B cell (primary cell): Measurements from ENCODE around the gene ZNF18. TPM values are rescaled to one million over a fixed set of nuclear protein-coding genes. Genes with fewer than 3 reads are reported as not detected.
A peak's percentile ranks its signal among the peaks of the same experiment; 100 is the strongest.

Source experiments
- ATAC-seq: fragments of 200-7000 bp; cut with Tn5 transposase; one replicate; pipeline ENCODE4 v1.10.0; 2021; ENCODE audit warnings: low read depth, mild to moderate bottlenecking, moderate number of reproducible peaks, moderate library complexity
- CTCF ChIA-PET: fragments of 350-600 bp; sonication (Branson Sonifier 250); formaldehyde crosslinking; loops from one replicate; lab custom pipeline; 2021; ENCODE audit warnings: antibody characterized with exemption, inconsistent platforms; lab: Charles Lee
- POLR2A ChIA-PET: fragments of 350-600 bp; sonication (Branson Sonifier 250); formaldehyde crosslinking; loops from one replicate; lab custom pipeline; 2021; ENCODE audit warnings: antibody characterized with exemption; lab: Charles Lee
- DNase-seq: peaks from one replicate; pipeline ENCODE4 v3.0.0; 2013
- H2AFZ ChIP-seq: 2 replicates; pipeline ENCODE4 v1.6.1; 2012; ENCODE audit warnings: mild to moderate bottlenecking, low read depth, low read length; ENCODE audit not compliant: insufficient read depth, poor library complexity, severe bottlenecking
- H3K27ac ChIP-seq, 2 donors: 1 replicate in 1 of 2; 2 replicates in 1 of 2; pipeline ENCODE4 v1.5.1; 2012 to 2013; ENCODE audit warnings: low read length in 2 of 2, mild to moderate bottlenecking in 2 of 2, moderate library complexity in 1 of 2
- H3K27me3 ChIP-seq, 4 experiments: fragments of 200-600 bp in 1 of 4; sonication (generic) in 1 of 4; replicated peaks in 1 of 4; 1 replicate in 2 of 4; 2 replicates in 2 of 4; pipeline versions ENCODE4 v1.6.1 to v1.7.0; 2013 to 2016; ENCODE audit warnings: low read length in 3 of 4, mild to moderate bottlenecking in 2 of 4, mixed read lengths in 1 of 4, moderate library complexity in 1 of 4; ENCODE audit not compliant: insufficient read depth in 4 of 4, control insufficient read depth in 3 of 4; ENCODE audit errors: control extremely low read depth in 1 of 4
- H3K36me3 ChIP-seq, 2 experiments: replicated peaks in 1 of 2; 1 replicate in 1 of 2; 2 replicates in 1 of 2; pipeline versions ENCODE4 v1.6.1 to v1.7.1; 2013; ENCODE audit warnings: low read length in 1 of 2; ENCODE audit not compliant: insufficient read depth in 2 of 2, control insufficient read depth in 1 of 2; ENCODE audit errors: control extremely low read depth in 1 of 2, extremely low read depth in 1 of 2
- H3K4me1 ChIP-seq, 2 donors: fragments of 200-600 bp in 1 of 2; sonication (generic) in 1 of 2; 1 replicate in 1 of 2; 2 replicates in 1 of 2; pipeline versions ENCODE4 v1.5.1 to v1.6.1; 2013 to 2017; ENCODE audit warnings: low read length in 2 of 2; ENCODE audit not compliant: control insufficient read depth in 2 of 2, insufficient read depth in 2 of 2
- H3K4me2 ChIP-seq: replicated peaks from 2 replicates; pipeline ENCODE3; 2012; ENCODE audit warnings: mild to moderate bottlenecking, low read depth, low read length; ENCODE audit not compliant: poor library complexity, severe bottlenecking
- H3K4me3 ChIP-seq, 5 experiments: fragments of 200-600 bp in 1 of 5; sonication (generic) in 1 of 5; 1 replicate in 3 of 5; 2 replicates in 2 of 5; pipeline versions ENCODE4 v1.5.1 to v1.7.0; 2011 to 2016; ENCODE audit warnings: low read length in 4 of 5, mild to moderate bottlenecking in 4 of 5, low read depth in 2 of 5, control low read depth in 1 of 5, moderate library complexity in 1 of 5; ENCODE audit not compliant: insufficient read depth in 1 of 5; ENCODE audit errors: control extremely low read depth in 1 of 5, extremely low read depth in 1 of 5
- H3K79me2 ChIP-seq: fragments of 200-600 bp; sonication (generic); one replicate; pipeline ENCODE4 v1.6.0; 2016; ENCODE audit warnings: low read length; ENCODE audit not compliant: control insufficient read depth, insufficient read depth
- H3K9ac ChIP-seq: fragments of 200-600 bp; sonication (generic); 2 replicates; pipeline ENCODE4 v1.6.1; 2017; ENCODE audit warnings: mild to moderate bottlenecking, low read length, moderate library complexity
- H3K9me3 ChIP-seq, 3 donors: one replicate each; pipeline versions ENCODE4 v1.6.1 to v1.7.1; 2013; ENCODE audit warnings: low read length in 2 of 3; ENCODE audit not compliant: control insufficient read depth in 2 of 3, insufficient read depth in 1 of 3; ENCODE audit errors: control extremely low read depth in 1 of 3
- H4K20me1 ChIP-seq: 2 replicates; pipeline ENCODE4 v1.6.0; 2012; ENCODE audit warnings: mild to moderate bottlenecking, low read length; ENCODE audit not compliant: insufficient read depth, control insufficient read depth, poor library complexity, severe bottlenecking
- H3K27ac Mint-ChIP-seq: one replicate; pipeline ENCODE4 v1.8.0; 2021; ENCODE audit warnings: mixed read lengths
- H3K27me3 Mint-ChIP-seq: one replicate; pipeline ENCODE4 v1.8.0; 2021; ENCODE audit warnings: mixed read lengths
- H3K4me1 Mint-ChIP-seq: one replicate; pipeline ENCODE4 v1.8.0; 2021; ENCODE audit warnings: mixed read lengths
- H3K4me3 Mint-ChIP-seq: one replicate; pipeline ENCODE4 v1.8.0; 2021; ENCODE audit warnings: mixed read lengths
- H3K9me3 Mint-ChIP-seq: one replicate; pipeline ENCODE4 v1.8.0; 2022; ENCODE audit warnings: mixed read lengths; ENCODE audit not compliant: insufficient read depth
- EZH2 ChIP-seq: IDR thresholded peaks from 2 replicates; pipeline ENCODE4 v1.6.1; 2012; ENCODE audit warnings: borderline replicate concordance, low read depth, mild to moderate bottlenecking, moderate library complexity, low read length; ENCODE audit not compliant: insufficient read depth, poor library complexity, severe bottlenecking
- WGBS: methylation state at CpG from one replicate; pipeline ENCODE4 v1.1.5; 2013; ENCODE audit warnings: missing lambda C conversion rate; ENCODE audit not compliant: insufficient coverage; 5-methylcytosine and 5-hydroxymethylcytosine counted together
- intact Hi-C: fragments of 100-400 bp; cut with micrococcal nuclease; formaldehyde crosslinking; loops from one replicate; pipeline ENCODE4 v1.10.0; 2022
- polyA plus RNA-seq: library from polyadenylated mRNA; depleted of rRNA; stranded (reverse); fragments of >200 nt; gene quantifications from 2 replicates; pipeline ENCODE4 v1.2.3, GENCODE V29; 2012
- total RNA-seq, 2 donors: library from RNA; stranded (reverse); fragments of 120-200 nt in 1 of 2; gene quantifications; 1 replicate in 1 of 2; 2 replicates in 1 of 2; pipeline versions ENCODE4 v1.2.3 to v1.2.4, GENCODE V29; 2013 to 2022
- TF ChIP-seq, protein P1 (sequence below): fragments of 200-600 bp; IDR thresholded peaks from one replicate; pipeline ENCODE4 v1.8.0; 2022; ENCODE audit warnings: antibody characterized with exemption, mild to moderate bottlenecking

The ZNF18 gene
- total and polyA plus RNA-seq, 2 donors (not counting 1 experiment from before 2014, with no cell fraction given), result 8.9 to 10.5 TPM

DNA sequence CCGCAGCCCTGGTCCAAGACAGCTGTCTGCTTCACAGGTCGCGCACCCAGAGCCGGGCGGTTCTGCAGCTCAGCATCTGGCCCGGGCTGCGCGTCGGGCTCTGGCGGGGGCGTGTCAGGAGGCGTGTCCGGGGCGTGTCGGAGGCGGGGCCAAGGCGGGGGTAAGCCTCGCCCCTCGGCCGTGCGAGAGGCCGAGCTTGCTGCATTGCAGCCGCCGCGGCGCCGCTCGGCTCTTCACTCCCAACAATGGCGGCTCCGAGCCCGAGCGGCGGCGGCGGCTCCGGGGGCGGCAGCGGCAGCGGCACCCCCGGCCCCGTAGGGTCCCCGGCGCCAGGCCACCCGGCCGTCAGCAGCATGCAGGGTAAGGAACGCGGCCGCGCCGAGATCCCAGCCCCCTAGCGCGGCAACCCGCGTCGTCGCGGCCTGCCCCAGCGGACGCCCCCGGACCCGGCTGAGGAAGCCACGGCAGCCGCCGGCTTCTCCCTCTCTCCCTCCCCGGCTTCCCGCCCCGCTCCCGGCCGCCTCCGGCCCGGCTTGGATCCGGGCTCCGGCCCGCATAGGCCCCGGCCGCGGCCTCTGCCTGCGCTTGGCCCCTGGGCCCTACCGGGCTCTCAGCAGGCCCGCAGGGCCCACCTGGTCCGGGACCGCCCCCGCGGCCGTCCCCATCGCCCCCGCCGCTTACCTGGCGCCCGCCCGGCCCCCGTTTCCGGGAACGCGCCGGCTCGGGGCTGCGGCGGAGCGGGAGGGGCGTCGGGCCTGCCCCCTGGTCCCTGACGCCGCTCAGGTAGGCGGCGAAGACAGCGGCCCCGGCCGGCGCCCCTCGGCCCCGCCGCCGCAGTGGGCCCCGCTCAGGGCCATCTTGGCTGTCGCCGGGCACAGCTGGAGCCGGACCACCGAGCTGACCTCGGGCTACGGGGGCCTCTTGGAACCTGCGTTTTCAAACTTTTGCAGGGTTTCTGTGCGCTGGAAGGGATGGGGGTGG, 23.7 kb upstream of the ZNF18 start, which contains the start of gene MAP2K4:
Gene MAP2K4 (plus strand): TSS at position 236 of the 981 bp plus-strand sequence. CDS start 10 bp downstream, at position 246.
- H3K4me1 ChIP-seq, result peaks cover 14 to 15% of the 10 kb centered on the region in 2 donors
- peak; percentile 96 for DNase-seq
- POLR2A ChIA-PET, result interaction anchor here (2.0 kb wide), 1 partner anchor 23 kb away, joined by 31 read pairs; the partner anchor contains the start of gene ZNF18
- CTCF ChIA-PET, result interaction anchor here (0.8 to 1.4 kb wide), 3 partner anchors 24 to 1376 kb away, joined by 3 to 21 read pairs (median 3); partner anchors contain the start of gene ZNF18
- peak within 1 kb of the TSS; percentile 83 for H3K4me3 Mint-ChIP-seq
- H3K9me3 ChIP-seq, result no peaks in the 10 kb centered on the region
- H2AFZ ChIP-seq, result peak within 1 kb of the TSS; percentile 64
- peaks cover 5% of the 10 kb centered on the region for H3K27me3 Mint-ChIP-seq
- H3K4me1 Mint-ChIP-seq, result peaks cover 41% of the 10 kb centered on the region
- peaks cover 57% of the 10 kb centered on the region for H3K79me2 ChIP-seq
- H3K4me2 ChIP-seq, result peak within 1 kb of the TSS; percentile 88
- peak within 1 kb of the TSS; percentile 34 to 70 (median 69) for H3K4me3 ChIP-seq
- H4K20me1 ChIP-seq, result peaks cover 37% of the 10 kb centered on the region
- intact Hi-C loops, result loop anchor here (1.0 kb wide), 1 partner anchor 24 kb away; the partner anchor contains the start of gene ZNF18
- H3K27ac ChIP-seq, result peak within 1 kb of the TSS in 1 of 2 donors; percentile 83
- under 1% methylated on average over 123 of the region's 123 CpGs for WGBS
- H3K27ac Mint-ChIP-seq, result peak within 1 kb of the TSS; percentile 88
- no peaks in the 10 kb centered on the region for H3K36me3 ChIP-seq
- no peaks in the 10 kb centered on the region for H3K9me3 Mint-ChIP-seq
- ATAC-seq, result peak; percentile 96
- TF ChIP-seq, protein P1, sequence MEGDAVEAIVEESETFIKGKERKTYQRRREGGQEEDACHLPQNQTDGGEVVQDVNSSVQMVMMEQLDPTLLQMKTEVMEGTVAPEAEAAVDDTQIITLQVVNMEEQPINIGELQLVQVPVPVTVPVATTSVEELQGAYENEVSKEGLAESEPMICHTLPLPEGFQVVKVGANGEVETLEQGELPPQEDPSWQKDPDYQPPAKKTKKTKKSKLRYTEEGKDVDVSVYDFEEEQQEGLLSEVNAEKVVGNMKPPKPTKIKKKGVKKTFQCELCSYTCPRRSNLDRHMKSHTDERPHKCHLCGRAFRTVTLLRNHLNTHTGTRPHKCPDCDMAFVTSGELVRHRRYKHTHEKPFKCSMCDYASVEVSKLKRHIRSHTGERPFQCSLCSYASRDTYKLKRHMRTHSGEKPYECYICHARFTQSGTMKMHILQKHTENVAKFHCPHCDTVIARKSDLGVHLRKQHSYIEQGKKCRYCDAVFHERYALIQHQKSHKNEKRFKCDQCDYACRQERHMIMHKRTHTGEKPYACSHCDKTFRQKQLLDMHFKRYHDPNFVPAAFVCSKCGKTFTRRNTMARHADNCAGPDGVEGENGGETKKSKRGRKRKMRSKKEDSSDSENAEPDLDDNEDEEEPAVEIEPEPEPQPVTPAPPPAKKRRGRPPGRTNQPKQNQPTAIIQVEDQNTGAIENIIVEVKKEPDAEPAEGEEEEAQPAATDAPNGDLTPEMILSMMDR, result no peak
- no peak for TF ChIP-seq EZH2
- H3K27me3 ChIP-seq, result peaks cover 0 to 2% (median 0%) of the 10 kb centered on the region in 4 experiments
- peak within 1 kb of the TSS; percentile 84 for H3K9ac ChIP-seq
